ENCODE results near the gene PLEKHG7.

DNA sequence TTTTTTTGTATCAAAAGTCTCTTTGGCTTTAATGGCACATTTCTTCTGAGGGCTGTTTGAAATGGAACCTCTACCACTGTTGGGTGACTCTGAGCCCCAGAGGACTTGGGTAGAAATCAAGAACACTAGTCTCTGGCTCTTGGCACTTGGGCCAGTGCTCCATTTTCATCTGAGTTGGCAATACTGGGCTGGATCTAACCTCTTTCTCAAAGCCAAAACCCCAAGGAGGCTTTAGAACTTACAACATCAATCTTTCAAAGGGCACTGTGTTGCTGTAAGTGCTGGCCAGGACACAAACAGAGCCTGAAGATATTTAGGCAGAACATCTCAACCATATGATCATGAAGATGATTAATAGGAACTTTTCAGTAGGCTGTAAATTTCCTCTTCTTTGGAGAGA is 34.0 kb upstream of the PLEKHG7 start:
- TF ChIP-seq, protein P1, sequence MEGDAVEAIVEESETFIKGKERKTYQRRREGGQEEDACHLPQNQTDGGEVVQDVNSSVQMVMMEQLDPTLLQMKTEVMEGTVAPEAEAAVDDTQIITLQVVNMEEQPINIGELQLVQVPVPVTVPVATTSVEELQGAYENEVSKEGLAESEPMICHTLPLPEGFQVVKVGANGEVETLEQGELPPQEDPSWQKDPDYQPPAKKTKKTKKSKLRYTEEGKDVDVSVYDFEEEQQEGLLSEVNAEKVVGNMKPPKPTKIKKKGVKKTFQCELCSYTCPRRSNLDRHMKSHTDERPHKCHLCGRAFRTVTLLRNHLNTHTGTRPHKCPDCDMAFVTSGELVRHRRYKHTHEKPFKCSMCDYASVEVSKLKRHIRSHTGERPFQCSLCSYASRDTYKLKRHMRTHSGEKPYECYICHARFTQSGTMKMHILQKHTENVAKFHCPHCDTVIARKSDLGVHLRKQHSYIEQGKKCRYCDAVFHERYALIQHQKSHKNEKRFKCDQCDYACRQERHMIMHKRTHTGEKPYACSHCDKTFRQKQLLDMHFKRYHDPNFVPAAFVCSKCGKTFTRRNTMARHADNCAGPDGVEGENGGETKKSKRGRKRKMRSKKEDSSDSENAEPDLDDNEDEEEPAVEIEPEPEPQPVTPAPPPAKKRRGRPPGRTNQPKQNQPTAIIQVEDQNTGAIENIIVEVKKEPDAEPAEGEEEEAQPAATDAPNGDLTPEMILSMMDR (IDR thresholded peaks at IDR 0.05; ENCODE audit: insufficient read depth, low read length, poor library complexity, severe bottlenecking), result no peak
- TF ChIP-seq EZH2phosphoT487 (conservative IDR thresholded peaks at IDR 0.05; ENCODE audit: low read length), result no peak

All from SU-DHL-6 (cell line).